Omental fat pad (tissue), 4 donors: ENCODE data around the gene BEND6. TPM values are rescaled to one million over a fixed set of nuclear protein-coding genes. Genes with fewer than 3 reads are reported as not detected.

Experiments
- ATAC-seq: fragments of 150-250 bp; one replicate; pipeline ENCODE4 v1.9.1; 2016; ENCODE audit warnings: mild to moderate bottlenecking, moderate library complexity; ENCODE audit not compliant: low FRiP score
- DNase-seq: peaks from one replicate; pipeline ENCODE4 v3.0.0-alpha.2; 2019; ENCODE audit warnings: low spot score
- total RNA-seq, 4 donors: library from RNA; depleted of rRNA; stranded (reverse); fragments of >200 nt; gene quantifications; one replicate each; pipeline ENCODE4 v1.1.0, GENCODE V29; 2016
- TF ChIP-seq, protein P1 (sequence below), 3 donors: fragments of 450-650 bp; IDR thresholded peaks; one replicate each; pipeline ENCODE4 v1.5.1; 2016 to 2017; ENCODE audit warnings: antibody characterized with exemption in 3 of 3, mild to moderate bottlenecking in 3 of 3, moderate library complexity in 2 of 3

BEND6 gene
- total RNA-seq, 4 donors from 2014 or later = 0.44 to 1.0 (median 0.72) TPM; not detected in 1

- ATAC-seq (no peak), DNase-seq (no peak)
- TF ChIP-seq, protein P1, sequence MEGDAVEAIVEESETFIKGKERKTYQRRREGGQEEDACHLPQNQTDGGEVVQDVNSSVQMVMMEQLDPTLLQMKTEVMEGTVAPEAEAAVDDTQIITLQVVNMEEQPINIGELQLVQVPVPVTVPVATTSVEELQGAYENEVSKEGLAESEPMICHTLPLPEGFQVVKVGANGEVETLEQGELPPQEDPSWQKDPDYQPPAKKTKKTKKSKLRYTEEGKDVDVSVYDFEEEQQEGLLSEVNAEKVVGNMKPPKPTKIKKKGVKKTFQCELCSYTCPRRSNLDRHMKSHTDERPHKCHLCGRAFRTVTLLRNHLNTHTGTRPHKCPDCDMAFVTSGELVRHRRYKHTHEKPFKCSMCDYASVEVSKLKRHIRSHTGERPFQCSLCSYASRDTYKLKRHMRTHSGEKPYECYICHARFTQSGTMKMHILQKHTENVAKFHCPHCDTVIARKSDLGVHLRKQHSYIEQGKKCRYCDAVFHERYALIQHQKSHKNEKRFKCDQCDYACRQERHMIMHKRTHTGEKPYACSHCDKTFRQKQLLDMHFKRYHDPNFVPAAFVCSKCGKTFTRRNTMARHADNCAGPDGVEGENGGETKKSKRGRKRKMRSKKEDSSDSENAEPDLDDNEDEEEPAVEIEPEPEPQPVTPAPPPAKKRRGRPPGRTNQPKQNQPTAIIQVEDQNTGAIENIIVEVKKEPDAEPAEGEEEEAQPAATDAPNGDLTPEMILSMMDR (IDR thresholded peaks at IDR 0.05) = no peak
Measured at GRCh38 chr6:56953597-56954402, 1.1 kb upstream of the BEND6 start.

GRCh38 chr6:56955171-56956155 lies 556 bp downstream of the BEND6 start:
- TF ChIP-seq, protein P1 (IDR thresholded peaks at IDR 0.05) = peak in 1 of 3 donors; percentile 14
- ATAC-seq (peak; percentile 88), DNase-seq (peak; percentile 60)

DNA sequence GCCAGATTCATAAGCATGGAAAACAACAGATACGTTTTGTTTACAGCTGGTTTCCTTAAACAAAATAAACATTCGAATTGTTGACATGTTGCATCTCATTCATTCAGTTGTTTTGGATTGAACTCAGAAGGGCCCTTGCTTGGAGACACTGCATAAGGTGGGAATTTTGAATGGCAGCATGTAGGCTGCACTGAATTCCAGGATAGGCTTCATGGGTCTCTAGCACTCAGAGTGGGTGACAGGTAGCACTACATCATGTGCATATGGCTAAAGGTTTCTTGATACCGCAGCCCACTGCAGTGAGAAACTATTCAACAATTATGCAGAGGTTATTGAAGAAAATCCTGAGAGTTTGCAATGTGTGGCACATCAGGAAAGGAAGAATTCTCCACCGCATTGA lies 1.6 kb downstream of the BEND6 start:
- no peak for DNase-seq
- TF ChIP-seq, protein P1 (IDR thresholded peaks at IDR 0.05) = no peak
- no peak for ATAC-seq

DNA sequence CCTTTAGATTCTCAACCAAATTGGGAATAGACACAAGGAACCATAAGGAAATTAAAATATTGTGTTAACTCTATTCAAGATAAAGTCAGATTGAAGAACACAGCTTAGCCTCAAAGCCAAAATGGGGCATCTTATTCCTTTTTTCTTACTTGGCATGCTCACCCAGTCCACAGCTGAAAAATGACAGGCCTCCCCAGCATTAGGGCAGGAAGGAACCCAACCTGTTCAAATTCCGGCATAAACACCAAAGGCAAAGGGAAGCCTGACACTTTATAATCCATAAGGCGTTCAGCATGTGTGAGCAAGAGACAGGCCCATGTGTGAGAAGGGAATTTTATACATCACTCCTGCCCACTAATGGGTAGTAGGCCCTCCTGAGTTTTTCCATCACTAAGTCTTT lies 2.9 kb downstream of the BEND6 start:
- no peak for ATAC-seq
- no peak for DNase-seq
- TF ChIP-seq, protein P1 (IDR thresholded peaks at IDR 0.05) = no peak

GRCh38 chr6:56958481-56958880 lies 3.6 kb downstream of the BEND6 start:
- no peak for ATAC-seq

GRCh38 chr6:56959094-56959493 lies 4.2 kb downstream of the BEND6 start:
- ATAC-seq = no peak
- no peak for DNase-seq
- TF ChIP-seq, protein P1 (IDR thresholded peaks at IDR 0.05) = no peak

More at GRCh38 chr6:56958481-56958880, 3.6 kb downstream of the BEND6 start:
- DNase-seq = no peak
- TF ChIP-seq, protein P1 (IDR thresholded peaks at IDR 0.05) = no peak
